H9 (cell line): ENCODE results near the gene ANKRD2. TPM values are rescaled to one million over a fixed set of nuclear protein-coding genes. Genes with fewer than 3 reads are reported as not detected.

Experiments used
- DNase-seq: peaks from one replicate; pipeline ENCODE4 v3.0.0-alpha.2; 2017
- H2AFZ ChIP-seq: one replicate; pipeline ENCODE4 v1.6.1; 2013; ENCODE audit warnings: mild to moderate bottlenecking, low read length, control low read depth, moderate library complexity
- H2AK5ac ChIP-seq: 2 replicates; pipeline ENCODE4 v1.6.1; 2013; ENCODE audit warnings: low read length, control low read depth, mixed read lengths; ENCODE audit not compliant: insufficient read length
- H2BK120ac ChIP-seq: one replicate; pipeline ENCODE4 v1.6.1; 2013; ENCODE audit warnings: low read depth, mild to moderate bottlenecking, low read length, control low read depth, inconsistent platforms; ENCODE audit not compliant: poor library complexity, severe bottlenecking
- H2BK12ac ChIP-seq: 2 replicates; pipeline ENCODE4 v1.6.1; 2013; ENCODE audit warnings: low read length, control low read depth, mixed read lengths, low read depth; ENCODE audit not compliant: insufficient read length
- H2BK15ac ChIP-seq: 2 replicates; pipeline ENCODE4 v1.6.1; 2013; ENCODE audit warnings: low read depth, low read length, control low read depth
- H2BK20ac ChIP-seq: one replicate; pipeline ENCODE4 v1.6.1; 2013; ENCODE audit warnings: low read depth, mild to moderate bottlenecking, low read length, control low read depth, inconsistent platforms; ENCODE audit not compliant: poor library complexity, severe bottlenecking
- H2BK5ac ChIP-seq: 2 replicates; pipeline ENCODE4 v1.6.1; 2013; ENCODE audit warnings: low read length, control low read depth, mixed read lengths; ENCODE audit not compliant: insufficient read length
- H3K14ac ChIP-seq: 2 replicates; pipeline ENCODE4 v1.6.1; 2013; ENCODE audit warnings: low read length, control low read depth; ENCODE audit not compliant: insufficient read depth
- H3K18ac ChIP-seq: 2 replicates; pipeline ENCODE4 v1.6.1; 2013; ENCODE audit warnings: low read depth, mild to moderate bottlenecking, mixed read lengths, low read length, control low read depth; ENCODE audit not compliant: insufficient read length
- H3K23ac ChIP-seq: 2 replicates; pipeline ENCODE4 v1.6.1; 2013; ENCODE audit warnings: low read length, control low read depth, mixed read lengths, low read depth; ENCODE audit not compliant: insufficient read length
- H3K23me2 ChIP-seq: 2 replicates; pipeline ENCODE4 v1.6.1; 2013; ENCODE audit warnings: low read depth, mild to moderate bottlenecking, mixed read lengths, low read length, control low read depth; ENCODE audit not compliant: insufficient read length, poor library complexity, severe bottlenecking
- H3K27ac ChIP-seq: 2 replicates; pipeline ENCODE4 v1.5.1; 2013; ENCODE audit warnings: low read length, control low read depth, mixed read lengths, low read depth; ENCODE audit not compliant: insufficient read length
- H3K27me3 ChIP-seq: 2 replicates; pipeline ENCODE4 v1.6.1; 2013; ENCODE audit warnings: low read length, control low read depth, inconsistent platforms; ENCODE audit not compliant: insufficient read depth
- H3K4ac ChIP-seq: 2 replicates; pipeline ENCODE4 v1.6.1; 2013; ENCODE audit warnings: low read depth, mild to moderate bottlenecking, control low read depth, inconsistent platforms, low read length, moderate library complexity
- H3K4me1 ChIP-seq: 2 replicates; pipeline ENCODE4 v1.6.1; 2013; ENCODE audit warnings: low read length, control low read depth, inconsistent platforms; ENCODE audit not compliant: insufficient read depth
- H3K4me2 ChIP-seq: 2 replicates; pipeline ENCODE4 v1.6.1; 2013; ENCODE audit warnings: low read length, control low read depth, mixed read lengths; ENCODE audit not compliant: insufficient read length, insufficient read depth
- H3K56ac ChIP-seq: 2 replicates; pipeline ENCODE4 v1.6.1; 2013; ENCODE audit warnings: low read depth, mild to moderate bottlenecking, mixed read lengths, low read length, control low read depth; ENCODE audit not compliant: insufficient read length
- H3K79me1 ChIP-seq: 2 replicates; pipeline ENCODE4 v1.6.1; 2013; ENCODE audit warnings: low read depth, mild to moderate bottlenecking, moderate library complexity, low read length, control low read depth, inconsistent platforms; ENCODE audit not compliant: insufficient read depth, poor library complexity, severe bottlenecking
- H3K79me2 ChIP-seq: 2 replicates; pipeline ENCODE4 v1.6.1; 2013; ENCODE audit warnings: low read length, control low read depth, inconsistent platforms; ENCODE audit not compliant: insufficient read depth
- H3K9ac ChIP-seq: 2 replicates; pipeline ENCODE4 v1.6.1; 2013; ENCODE audit warnings: low read length, control low read depth, mixed read lengths; ENCODE audit not compliant: insufficient read length; ENCODE audit errors: extremely low read depth
- H3K9me3 ChIP-seq: one replicate; pipeline ENCODE4 v1.6.1; 2013; ENCODE audit warnings: low read depth, low read length, inconsistent platforms; ENCODE audit not compliant: control insufficient read depth
- H3T11ph ChIP-seq: one replicate; pipeline ENCODE4 v1.6.1; 2013; ENCODE audit warnings: mild to moderate bottlenecking, low read length, control low read depth, inconsistent platforms
- H4K20me1 ChIP-seq: one replicate; pipeline ENCODE4 v1.6.1; 2013; ENCODE audit not compliant: control insufficient read depth, insufficient read length, insufficient read depth
- H4K5ac ChIP-seq: 2 replicates; pipeline ENCODE4 v1.6.1; 2013; ENCODE audit warnings: low read depth, mild to moderate bottlenecking, mixed read lengths, low read length, control low read depth; ENCODE audit not compliant: insufficient read length
- H4K8ac ChIP-seq: replicated peaks from 2 replicates; pipeline ENCODE4 v1.6.1; 2013; ENCODE audit warnings: low read length, control low read depth, mixed read lengths, low read depth; ENCODE audit not compliant: insufficient read length
- H4K91ac ChIP-seq: 2 replicates; pipeline ENCODE4 v1.6.1; 2013; ENCODE audit warnings: low read depth, mild to moderate bottlenecking, moderate library complexity, mixed read lengths, low read length, control low read depth; ENCODE audit not compliant: insufficient read length
- H3K27ac Mint-ChIP-seq, 3 experiments: 2 replicates in 2 of 3; 3 replicates in 1 of 3; pipeline ENCODE4 v1.8.0; 2020 to 2021; ENCODE audit warnings: mixed read lengths in 3 of 3, mild to moderate bottlenecking in 1 of 3, moderate library complexity in 1 of 3
- H3K27me3 Mint-ChIP-seq: 2 replicates; pipeline ENCODE4 v1.8.0; 2021; ENCODE audit warnings: low read depth, mild to moderate bottlenecking, moderate library complexity, mixed read lengths
- H3K36me3 Mint-ChIP-seq, 3 experiments: 2 replicates in 2 of 3; 3 replicates in 1 of 3; pipeline ENCODE4 v1.8.0; 2020 to 2021; ENCODE audit warnings: low read depth in 3 of 3, mixed read lengths in 3 of 3; ENCODE audit not compliant: insufficient read depth in 1 of 3
- H3K4me1 Mint-ChIP-seq, 2 experiments: 2 replicates each; pipeline ENCODE4 v1.8.0; 2020; ENCODE audit warnings: mixed read lengths in 2 of 2
- H3K4me3 Mint-ChIP-seq, 2 experiments: 2 replicates in 1 of 2; 3 replicates in 1 of 2; pipeline ENCODE4 v1.8.0; 2020 to 2021; ENCODE audit warnings: mild to moderate bottlenecking in 2 of 2, mixed read lengths in 2 of 2, moderate library complexity in 1 of 2
- H3K9me3 Mint-ChIP-seq, 2 experiments: 2 replicates in 1 of 2; 3 replicates in 1 of 2; pipeline ENCODE4 v1.8.0; 2020; ENCODE audit warnings: mild to moderate bottlenecking in 2 of 2, mixed read lengths in 2 of 2, moderate library complexity in 1 of 2
- CTCF ChIP-seq: fragments of 200-600 bp; sonication (generic); conservative IDR thresholded peaks from 3 replicates; pipeline ENCODE4 v1.8.0; 2021; ENCODE audit warnings: antibody characterized with exemption, mild to moderate bottlenecking
- WGBS: extraction: QIAGEN DNeasy Blood & Tissue Kit; methylation state at CpG from one replicate; pipeline ENCODE4 v1.1.7; 2013; ENCODE audit warnings: missing lambda C conversion rate, low lambda C conversion rate, mixed read lengths; ENCODE audit not compliant: insufficient read length; ENCODE audit errors: extremely low coverage; 5-methylcytosine and 5-hydroxymethylcytosine counted together
- total RNA-seq: library from RNA; stranded (reverse); gene quantifications from 2 replicates; pipeline ENCODE4 v1.2.1, GENCODE V29; 2021

Gene ANKRD2
- total RNA-seq, 1 experiment from 2014 or later = not detected

GRCh38 chr10:97567891-97568290, 4.7 kb upstream of the ANKRD2 start:
- Histone ChIP-seq H3K27ac (no peak overlapping the region), H3K9me3 (no peaks in the 10 kb centered on the region), H2AK5ac (no peak overlapping the region), H4K8ac (no peak overlapping the region), H2BK20ac (no peak overlapping the region), H3K14ac (no peak overlapping the region), H3T11ph (no peak overlapping the region), H3K79me2 (no peaks in the 10 kb centered on the region), H2BK120ac (no peak overlapping the region), H3K4ac (no peak overlapping the region), H3K56ac (no peak overlapping the region), H3K9ac (no peak overlapping the region), H4K5ac (no peak overlapping the region), H4K20me1 (no peaks in the 10 kb centered on the region), H3K18ac (no peak overlapping the region), H4K91ac (no peak overlapping the region), H3K4me1 (no peaks in the 10 kb centered on the region), H2BK5ac (no peak overlapping the region), H3K23ac (no peak overlapping the region), H3K4me2 (no peak overlapping the region), H2BK15ac (no peak overlapping the region), H3K23me2 (no peaks in the 10 kb centered on the region), H2AFZ (no peak overlapping the region), H2BK12ac (no peak overlapping the region), H3K79me1 (no peaks in the 10 kb centered on the region), H3K27me3 (no peaks in the 10 kb centered on the region)
- no peaks in the 10 kb centered on the region for H3K27me3 Mint-ChIP-seq
- peaks cover 0 to 12% (median 0%) of the 10 kb centered on the region in 3 experiments; a peak in 3 of 7 replicates for H3K36me3 Mint-ChIP-seq
- peaks cover 10 to 13% of the 10 kb centered on the region in 2 experiments for H3K4me1 Mint-ChIP-seq
- no peak for TF ChIP-seq CTCF
- H3K9me3 Mint-ChIP-seq = peaks cover 0 to under 1% of the 10 kb centered on the region in 2 experiments; a peak in 1 of 5 replicates
- no peak for DNase-seq
- H3K27ac Mint-ChIP-seq = no peak overlapping the region
- no peak overlapping the region for H3K4me3 Mint-ChIP-seq
- no CpG with 5 or more reads among the region's 15 CpGs for WGBS
